ENCODE data around the gene BEX4.
"Not testable (repeated sequence)": the region's sequence is repeated elsewhere in the genome, so short reads cannot be mapped to it uniquely, and the experiment has no call there.

BEX4 gene

DNA sequence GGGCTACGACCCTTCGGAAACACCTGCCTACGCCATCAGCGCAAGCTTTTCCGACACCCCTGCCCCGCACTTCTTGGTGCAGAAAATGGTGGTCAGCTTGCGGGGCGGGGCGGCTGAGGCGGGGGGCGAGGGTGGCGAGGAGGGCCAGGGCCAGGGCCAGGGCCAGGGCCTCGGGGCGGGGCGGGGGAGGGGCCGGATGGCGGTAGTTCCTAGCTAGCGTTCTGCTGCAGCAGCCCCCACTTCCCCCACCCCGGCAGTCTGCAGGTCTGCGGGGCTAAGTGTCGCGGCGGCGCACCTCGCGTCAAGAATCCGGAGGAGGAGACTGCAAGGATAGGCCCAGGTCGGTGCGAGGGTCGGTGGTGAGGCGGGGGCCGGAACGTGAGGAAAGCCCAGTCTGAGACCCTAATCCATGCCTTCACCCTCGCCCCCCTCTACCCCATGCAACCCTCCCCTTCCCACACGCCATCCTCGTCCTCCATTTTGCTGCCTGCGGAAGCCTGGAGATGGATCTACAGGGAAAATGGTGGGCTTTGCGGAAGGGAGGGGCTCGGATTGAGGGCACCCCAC lies 600 bp downstream of the BEX4 start:
- H3K79me2 ChIP-seq (ENCODE audit: insufficient read depth, low read length) = peaks cover 23% of the 10 kb centered on the region
- H3K4me2 ChIP-seq (ENCODE audit: low read depth, low read length, poor library complexity, severe bottlenecking) = peak overlapping the region; percentile 84
- no peaks in the 10 kb centered on the region; the same call in 1 of the 2 replicates for H3K36me3 ChIP-seq (ENCODE audit: insufficient read depth, low read length)
- peaks cover 4% of the 10 kb centered on the region for H3K4me1 ChIP-seq (ENCODE audit: insufficient read depth, low read length, poor library complexity, severe bottlenecking)
- no peaks in the 10 kb centered on the region for H3F3A ChIP-seq (ENCODE audit: low read depth)
- peak overlapping the region; percentile 98 for H3K9ac ChIP-seq (ENCODE audit: low read depth, low read length, poor library complexity, severe bottlenecking)
- no peaks in the 10 kb centered on the region for H3K9me3 ChIP-seq (ENCODE audit: insufficient read depth, low read depth, low read length)
- H3K27me3 ChIP-seq (ENCODE audit: insufficient read depth, low read length, poor library complexity, severe bottlenecking) = peaks cover 4% of the 10 kb centered on the region
- TF ChIP-seq, protein P1, sequence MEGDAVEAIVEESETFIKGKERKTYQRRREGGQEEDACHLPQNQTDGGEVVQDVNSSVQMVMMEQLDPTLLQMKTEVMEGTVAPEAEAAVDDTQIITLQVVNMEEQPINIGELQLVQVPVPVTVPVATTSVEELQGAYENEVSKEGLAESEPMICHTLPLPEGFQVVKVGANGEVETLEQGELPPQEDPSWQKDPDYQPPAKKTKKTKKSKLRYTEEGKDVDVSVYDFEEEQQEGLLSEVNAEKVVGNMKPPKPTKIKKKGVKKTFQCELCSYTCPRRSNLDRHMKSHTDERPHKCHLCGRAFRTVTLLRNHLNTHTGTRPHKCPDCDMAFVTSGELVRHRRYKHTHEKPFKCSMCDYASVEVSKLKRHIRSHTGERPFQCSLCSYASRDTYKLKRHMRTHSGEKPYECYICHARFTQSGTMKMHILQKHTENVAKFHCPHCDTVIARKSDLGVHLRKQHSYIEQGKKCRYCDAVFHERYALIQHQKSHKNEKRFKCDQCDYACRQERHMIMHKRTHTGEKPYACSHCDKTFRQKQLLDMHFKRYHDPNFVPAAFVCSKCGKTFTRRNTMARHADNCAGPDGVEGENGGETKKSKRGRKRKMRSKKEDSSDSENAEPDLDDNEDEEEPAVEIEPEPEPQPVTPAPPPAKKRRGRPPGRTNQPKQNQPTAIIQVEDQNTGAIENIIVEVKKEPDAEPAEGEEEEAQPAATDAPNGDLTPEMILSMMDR (conservative IDR thresholded peaks at IDR 0.05; ENCODE audit: low read length) = no peak
- no peak for TF ChIP-seq EZH2phosphoT487 (IDR thresholded peaks at IDR 0.05; ENCODE audit: borderline replicate concordance)
- peak overlapping the region; percentile 93 for H3K4me3 ChIP-seq (ENCODE audit: low read length, poor library complexity, severe bottlenecking)
- H3K9me2 ChIP-seq (replicated peaks; ENCODE audit: low read depth, low read length) = no peaks in the 10 kb centered on the region
- no peaks in the 10 kb centered on the region for H4K20me1 ChIP-seq (ENCODE audit: insufficient read depth, low read length, poor library complexity, severe bottlenecking)
- H2AFZ ChIP-seq (ENCODE audit: low read length) = peak overlapping the region; percentile 60

DNA sequence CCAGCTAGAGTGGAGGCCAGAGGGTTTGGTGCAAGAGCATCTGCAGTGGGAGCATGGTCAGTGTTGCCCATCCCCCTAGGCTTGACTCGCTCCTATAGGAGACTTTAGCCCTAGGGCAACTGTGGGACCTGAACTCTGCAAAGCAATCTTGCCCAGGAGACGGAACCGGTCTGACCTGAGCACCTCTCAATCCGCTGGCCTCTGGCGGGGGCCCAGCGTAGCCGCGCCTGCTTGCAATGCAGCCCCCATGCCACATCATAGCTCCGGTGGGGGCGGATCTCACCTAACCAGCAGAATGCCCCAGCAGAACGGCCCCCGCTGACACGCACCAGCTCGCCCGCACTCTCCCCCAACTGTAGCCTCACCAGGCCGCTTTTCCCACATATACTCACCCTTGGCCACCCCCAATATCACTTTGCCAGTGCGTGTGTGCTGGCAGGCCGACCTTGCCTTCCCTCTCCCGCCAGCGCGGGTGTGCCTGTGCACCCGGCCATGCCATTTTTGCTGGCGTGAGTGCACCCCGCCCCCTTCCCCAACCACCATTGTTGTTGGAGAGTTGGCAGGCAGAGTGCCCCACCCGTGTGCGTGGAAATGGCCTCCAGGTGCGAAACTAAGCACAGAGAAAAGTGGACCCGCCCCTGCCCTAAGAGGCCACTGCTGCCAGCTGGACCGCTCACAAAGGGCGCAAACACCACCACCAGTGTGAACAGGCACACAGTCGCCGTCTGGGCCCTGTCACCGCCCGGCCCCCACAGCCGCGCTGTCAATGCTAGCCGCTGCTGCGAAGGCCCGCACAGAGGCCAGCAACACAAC lies 5.8 kb downstream of the BEX4 start:
- H3K36me3 ChIP-seq (ENCODE audit: insufficient read depth, low read length) = no peaks in the 10 kb centered on the region; the same call in 1 of the 2 replicates
- TF ChIP-seq EZH2phosphoT487 (IDR thresholded peaks at IDR 0.05; ENCODE audit: borderline replicate concordance) = no peak
- TF ChIP-seq, protein P1 (conservative IDR thresholded peaks at IDR 0.05; ENCODE audit: low read length) = no peak
- H3K9ac ChIP-seq (ENCODE audit: low read depth, low read length, poor library complexity, severe bottlenecking) = no peak overlapping the region
- no peaks in the 10 kb centered on the region for H4K20me1 ChIP-seq (ENCODE audit: insufficient read depth, low read length, poor library complexity, severe bottlenecking)
- H3K27me3 ChIP-seq (ENCODE audit: insufficient read depth, low read length, poor library complexity, severe bottlenecking) = no peaks in the 10 kb centered on the region
- H3K79me2 ChIP-seq (ENCODE audit: insufficient read depth, low read length) = peaks cover 17% of the 10 kb centered on the region
- no peaks in the 10 kb centered on the region for H3K9me3 ChIP-seq (ENCODE audit: insufficient read depth, low read depth, low read length)
- no peak overlapping the region for H3K4me3 ChIP-seq (ENCODE audit: low read length, poor library complexity, severe bottlenecking)
- no peaks in the 10 kb centered on the region for H3F3A ChIP-seq (ENCODE audit: low read depth)
- peaks cover 4% of the 10 kb centered on the region for H3K4me1 ChIP-seq (ENCODE audit: insufficient read depth, low read length, poor library complexity, severe bottlenecking)
- no peak overlapping the region for H2AFZ ChIP-seq (ENCODE audit: low read length)
- no peaks in the 10 kb centered on the region for H3K9me2 ChIP-seq (replicated peaks; ENCODE audit: low read depth, low read length)
- H3K4me2 ChIP-seq (ENCODE audit: low read depth, low read length, poor library complexity, severe bottlenecking) = no peak overlapping the region

DNA sequence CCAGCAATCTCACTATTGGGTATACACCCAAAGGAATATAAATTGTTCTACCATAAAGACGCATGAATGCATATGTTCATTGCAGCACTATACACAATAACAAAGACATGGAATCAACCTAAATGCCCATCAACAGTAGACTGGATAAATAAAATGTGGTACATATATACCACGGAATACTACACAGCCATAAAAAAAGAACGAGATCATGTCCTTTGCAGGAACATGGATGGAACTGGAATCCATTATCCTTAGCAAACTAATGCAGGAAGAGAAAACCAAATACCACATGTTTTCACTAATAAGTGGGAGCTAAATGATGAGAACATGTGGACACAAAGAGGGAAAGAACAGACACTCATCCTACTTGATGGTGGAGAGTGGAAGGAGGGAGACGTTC lies 11.0 kb downstream of the BEX4 start:
- not testable (repeated sequence) for H3K27me3 ChIP-seq (ENCODE audit: insufficient read depth, low read length, poor library complexity, severe bottlenecking); H3K4me1 ChIP-seq (ENCODE audit: insufficient read depth, low read length, poor library complexity, severe bottlenecking); H3K9me3 ChIP-seq (ENCODE audit: insufficient read depth, low read depth, low read length); H3K79me2 ChIP-seq (ENCODE audit: insufficient read depth, low read length); H3K4me3 ChIP-seq (ENCODE audit: low read length, poor library complexity, severe bottlenecking); H3K4me2 ChIP-seq (ENCODE audit: low read depth, low read length, poor library complexity, severe bottlenecking); H3F3A ChIP-seq (ENCODE audit: low read depth); H4K20me1 ChIP-seq (ENCODE audit: insufficient read depth, low read length, poor library complexity, severe bottlenecking); H3K9ac ChIP-seq (ENCODE audit: low read depth, low read length, poor library complexity, severe bottlenecking); H3K9me2 ChIP-seq (replicated peaks; ENCODE audit: low read depth, low read length); H3K36me3 ChIP-seq (ENCODE audit: insufficient read depth, low read length); H2AFZ ChIP-seq (ENCODE audit: low read length)
